H1 (cell line): ENCODE results near the gene DUOX1. TPM values are rescaled to one million over a fixed set of nuclear protein-coding genes. Genes with fewer than 3 reads are reported as not detected.

ENCODE experiments used
- CBX8 ChIP-seq: fragments of 300-800, 300-1000 bp; sonication (generic); IDR thresholded peaks from 2 replicates; pipeline ENCODE4 v1.7.1; 2016; ENCODE audit warnings: low read depth, low read length, borderline replicate concordance
- GABPA ChIP-seq: IDR thresholded peaks from 2 replicates; pipeline ENCODE4 v1.6.1; 2011; ENCODE audit warnings: mild to moderate bottlenecking, low read length, moderate library complexity, borderline replicate concordance; ENCODE audit not compliant: insufficient read depth
- KDM1A ChIP-seq: fragments of 200-600, 300-600 bp; sonication (generic); IDR thresholded peaks from 2 replicates; pipeline ENCODE4 v1.7.1; 2016; ENCODE audit warnings: mild to moderate bottlenecking, low read length, borderline replicate concordance
- POLR2A ChIP-seq, 2 experiments: IDR thresholded peaks; 1 replicate in 1 of 2; 2 replicates in 1 of 2; pipeline ENCODE4 v1.6.1; 2011; ENCODE audit warnings: low read depth in 2 of 2, low read length in 2 of 2, mild to moderate bottlenecking in 2 of 2; ENCODE audit errors: control extremely low read depth in 1 of 2
- SIN3A ChIP-seq, 2 experiments: IDR thresholded peaks in 1 of 2; conservative IDR thresholded peaks in 1 of 2; 2 replicates each; pipeline ENCODE4 v1.6.1; 2011 to 2012; ENCODE audit warnings: low read length in 2 of 2, improper control_type of control experiment in 1 of 2, low read depth in 1 of 2, mild to moderate bottlenecking in 1 of 2
- SP2 ChIP-seq: IDR thresholded peaks from 2 replicates; pipeline ENCODE4 v1.6.1; 2012; ENCODE audit warnings: mild to moderate bottlenecking, low read length, inconsistent platforms
- polyA plus RNA-seq, 7 experiments: library from polyadenylated mRNA; depleted of rRNA in 3 of 7; stranded (reverse) in 5 of 7; unstranded in 2 of 7; fragments of >200 nt in 5 of 7; fragments of 200-250 nt in 2 of 7; gene quantifications; 1 replicate in 5 of 7; 2 replicates in 1 of 7; 4 replicates in 1 of 7; pipeline versions ENCODE4 v1.2.1 to v1.2.3, GENCODE V29; 2011 to 2013; ENCODE audit warnings: missing spikeins in 2 of 7, mixed read lengths in 2 of 7
- total RNA-seq: library from RNA; stranded (reverse); fragmentation: NEBNext Ultra II Directional; extraction: Animal tissue kit (Norgen Biotek cat#: 25700); gene quantifications from 2 replicates; pipeline ENCODE4 v1.2.1, GENCODE V29; 2021
- TF ChIP-seq, protein P1 (sequence below): IDR thresholded peaks from 2 replicates; pipeline ENCODE4 v1.6.1; 2011; ENCODE audit warnings: low read length, improper control_type of control experiment

DUOX1 gene
- total and polyA plus RNA-seq, 2 of the 8 experiments (the other 6 are each of a cell fraction or from before 2014, with no cell fraction given) = 0.84 to 1.4 TPM

DNA sequence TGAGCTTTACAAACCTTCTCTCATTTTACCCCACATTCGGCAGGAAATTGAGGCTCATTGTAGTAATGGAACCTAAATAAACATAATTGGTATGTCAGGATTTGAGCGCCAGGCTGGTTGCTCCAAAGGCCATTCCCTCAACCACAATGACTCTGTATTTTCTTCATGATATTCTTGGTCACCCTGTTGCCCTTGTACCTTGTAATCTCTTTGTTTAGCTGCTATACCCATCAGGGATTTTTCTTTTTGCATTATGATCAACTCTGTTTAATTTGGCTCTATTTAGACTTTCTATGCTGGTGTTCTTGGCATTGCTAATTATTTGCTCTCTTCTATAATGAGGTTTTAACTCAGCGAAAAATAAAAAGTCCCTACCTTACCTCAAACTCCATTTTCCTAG is 45.6 kb upstream of the DUOX1 start (continued):
- TF ChIP-seq KDM1A (no peak), POLR2A (IDR thresholded peaks at IDR 0.05; ENCODE audit: control extremely low read depth in 1 of 2, low read depth in 2 of 2, low read length in 2 of 2) (no peak), SP2 (no peak), GABPA (no peak), SIN3A (conservative IDR thresholded peaks at IDR 0.05 in 1 of 2, IDR thresholded peaks at IDR 0.05 in 1 of 2; ENCODE audit: low read depth in 1 of 2, low read length in 2 of 2) (no peak), CBX8 (no peak)
- TF ChIP-seq, protein P1, sequence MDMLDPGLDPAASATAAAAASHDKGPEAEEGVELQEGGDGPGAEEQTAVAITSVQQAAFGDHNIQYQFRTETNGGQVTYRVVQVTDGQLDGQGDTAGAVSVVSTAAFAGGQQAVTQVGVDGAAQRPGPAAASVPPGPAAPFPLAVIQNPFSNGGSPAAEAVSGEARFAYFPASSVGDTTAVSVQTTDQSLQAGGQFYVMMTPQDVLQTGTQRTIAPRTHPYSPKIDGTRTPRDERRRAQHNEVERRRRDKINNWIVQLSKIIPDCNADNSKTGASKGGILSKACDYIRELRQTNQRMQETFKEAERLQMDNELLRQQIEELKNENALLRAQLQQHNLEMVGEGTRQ = no peak
